Activated gamma-delta T cell treated with Interleukin-2 at 50 U/mL for 16 hours (primary cell): ENCODE data around the gene CECR2.
"Not testable (repeated sequence)": the region's sequence is repeated elsewhere in the genome, so short reads cannot be mapped to it uniquely, and the experiment has no call there.

Source experiments
- DNase-seq: peaks from one replicate; pipeline ENCODE4 v3.0.0-alpha.2; 2020

CECR2 gene

GRCh38 chr22:17407643-17408042, 38.4 kb downstream of the CECR2 start:
- no peak for DNase-seq

GRCh38 chr22:17410576-17410975, 41.3 kb downstream of the CECR2 start:
- DNase-seq = no peak

GRCh38 chr22:17411213-17411612, 42.0 kb downstream of the CECR2 start:
- DNase-seq = no peak

- DNase-seq = no peak
Observed at GRCh38 chr22:17412232-17412631, 43.0 kb downstream of the CECR2 start.

- no peak for DNase-seq
Observed at GRCh38 chr22:17418890-17419324, 49.6 kb downstream of the CECR2 start.

- DNase-seq = no peak
Observed at GRCh38 chr22:17419348-17419747, 50.1 kb downstream of the CECR2 start.

- no peak for DNase-seq
Observed at GRCh38 chr22:17422736-17423343, 53.6 kb downstream of the CECR2 start.

GRCh38 chr22:17423616-17424015, 54.4 kb downstream of the CECR2 start:
- DNase-seq = no peak

GRCh38 chr22:17427528-17427927, 58.3 kb downstream of the CECR2 start:
- DNase-seq = not testable (repeated sequence)

GRCh38 chr22:17429516-17429915, 60.3 kb downstream of the CECR2 start:
- no peak for DNase-seq

- DNase-seq = no peak
Observed at GRCh38 chr22:17430412-17430811, 61.2 kb downstream of the CECR2 start.

GRCh38 chr22:17431179-17431578, 61.9 kb downstream of the CECR2 start:
- no peak for DNase-seq

- no peak for DNase-seq
Observed at GRCh38 chr22:17434856-17435255, 65.6 kb downstream of the CECR2 start.

- DNase-seq = no peak
Observed at GRCh38 chr22:17435375-17435774, 66.1 kb downstream of the CECR2 start.

GRCh38 chr22:17436382-17436980, 67.2 kb downstream of the CECR2 start:
- no peak for DNase-seq

- no peak for DNase-seq
Observed at GRCh38 chr22:17436981-17437412, 67.7 kb downstream of the CECR2 start.

GRCh38 chr22:17438026-17438425, 68.8 kb downstream of the CECR2 start:
- DNase-seq = no peak

- no peak for DNase-seq
Observed at GRCh38 chr22:17441326-17441725, 72.1 kb downstream of the CECR2 start.

- DNase-seq = no peak
Observed at GRCh38 chr22:17443405-17444203, 74.3 kb downstream of the CECR2 start.

GRCh38 chr22:17444204-17444504, 74.9 kb downstream of the CECR2 start:
- no peak for DNase-seq

- no peak for DNase-seq
Observed at GRCh38 chr22:17446698-17447097, 77.4 kb downstream of the CECR2 start.

GRCh38 chr22:17451316-17451715, 82.1 kb downstream of the CECR2 start:
- no peak for DNase-seq

GRCh38 chr22:17460895-17461294, 91.6 kb downstream of the CECR2 start:
- DNase-seq = no peak

- DNase-seq = no peak
Observed at GRCh38 chr22:17470880-17471500, 101.7 kb downstream of the CECR2 start.
